ENCODE measurements around the gene MAPKAP1. TPM values are rescaled to one million over a fixed set of nuclear protein-coding genes. Genes with fewer than 3 reads are reported as not detected.

MAPKAP1 gene
- total and polyA plus RNA-seq, 2 experiments from 2014 or later = 68.4 to 98.5 TPM

DNA sequence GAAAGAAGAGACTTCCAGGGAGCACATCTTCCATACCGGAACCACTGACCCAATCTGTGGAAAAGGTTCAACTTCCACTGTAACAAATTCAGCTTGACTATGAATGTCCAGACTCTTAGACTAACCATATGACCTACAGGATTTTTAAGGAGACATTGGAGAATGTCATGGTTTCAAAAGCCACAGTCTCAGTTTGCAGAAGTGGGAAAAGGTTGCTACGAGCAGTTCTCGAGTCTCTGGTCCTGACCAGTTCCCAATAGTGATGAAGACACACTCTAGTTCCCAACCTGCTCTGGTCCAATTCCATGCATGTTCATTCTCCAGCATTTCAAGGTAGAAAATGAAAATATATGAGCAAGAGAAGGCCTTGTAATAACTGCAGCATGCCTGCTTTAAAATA, 158.0 kb downstream of the MAPKAP1 start:
- ATAC-seq (no peak), DNase-seq (ENCODE audit: low spot score) (no peak)
- Mint-ChIP-seq H3K27me3 (ENCODE audit: insufficient read depth, low read depth, poor library complexity) (peaks cover 2% of the 10 kb centered on the region), H3K36me3 (ENCODE audit: low read depth) (peaks cover under 1% of the 10 kb centered on the region; the same call in 1 of the 3 replicates), H3K4me1 (peaks cover 23% of the 10 kb centered on the region; the same call in 2 of the 3 replicates), H3K4me3 (no peak overlapping the region), H3K9me3 (no peaks in the 10 kb centered on the region), H3K27ac (no peak overlapping the region)
- no peaks in the 10 kb centered on the region for H3K9me2 ChIP-seq (ENCODE audit: insufficient read depth)
- peaks cover 5% of the 10 kb centered on the region for H3K79me2 ChIP-seq (replicated peaks; ENCODE audit: insufficient read depth)
- no peak overlapping the region for H3K4me3 ChIP-seq
- peaks cover 11% of the 10 kb centered on the region for H4K20me1 ChIP-seq (replicated peaks; ENCODE audit: insufficient read depth)
- no peak overlapping the region for H3K4me2 ChIP-seq
- 0 out of 2 replicates have a peak, but pooled peaks cover 7% of the 10 kb centered on the region for H3K4me1 ChIP-seq (ENCODE audit: insufficient read depth)
- H3K36me3 ChIP-seq (ENCODE audit: insufficient read depth) = no peaks in the 10 kb centered on the region
- H2AFZ ChIP-seq = no peak overlapping the region
- H3K27me3 ChIP-seq (ENCODE audit: insufficient read depth) = no peaks in the 10 kb centered on the region
- H3F3A ChIP-seq (replicated peaks; ENCODE audit: low read depth) = no peaks in the 10 kb centered on the region
- TF ChIP-seq POLR2AphosphoS5 (IDR thresholded peaks at IDR 0.05; ENCODE audit: low read depth) = no peak
- no peak for TF ChIP-seq EZH2 (IDR thresholded peaks at IDR 0.05; ENCODE audit: low read depth, unreplicated experiment)
- TF ChIP-seq, protein P1, sequence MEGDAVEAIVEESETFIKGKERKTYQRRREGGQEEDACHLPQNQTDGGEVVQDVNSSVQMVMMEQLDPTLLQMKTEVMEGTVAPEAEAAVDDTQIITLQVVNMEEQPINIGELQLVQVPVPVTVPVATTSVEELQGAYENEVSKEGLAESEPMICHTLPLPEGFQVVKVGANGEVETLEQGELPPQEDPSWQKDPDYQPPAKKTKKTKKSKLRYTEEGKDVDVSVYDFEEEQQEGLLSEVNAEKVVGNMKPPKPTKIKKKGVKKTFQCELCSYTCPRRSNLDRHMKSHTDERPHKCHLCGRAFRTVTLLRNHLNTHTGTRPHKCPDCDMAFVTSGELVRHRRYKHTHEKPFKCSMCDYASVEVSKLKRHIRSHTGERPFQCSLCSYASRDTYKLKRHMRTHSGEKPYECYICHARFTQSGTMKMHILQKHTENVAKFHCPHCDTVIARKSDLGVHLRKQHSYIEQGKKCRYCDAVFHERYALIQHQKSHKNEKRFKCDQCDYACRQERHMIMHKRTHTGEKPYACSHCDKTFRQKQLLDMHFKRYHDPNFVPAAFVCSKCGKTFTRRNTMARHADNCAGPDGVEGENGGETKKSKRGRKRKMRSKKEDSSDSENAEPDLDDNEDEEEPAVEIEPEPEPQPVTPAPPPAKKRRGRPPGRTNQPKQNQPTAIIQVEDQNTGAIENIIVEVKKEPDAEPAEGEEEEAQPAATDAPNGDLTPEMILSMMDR (conservative IDR thresholded peaks at IDR 0.05; ENCODE audit: low read depth in 2 of 2) = no peak
- no peak for TF ChIP-seq EZH2phosphoT487 (IDR thresholded peaks at IDR 0.05; ENCODE audit: unreplicated experiment)
- H3K27ac ChIP-seq (ENCODE audit: low read depth) = no peak overlapping the region

DNA sequence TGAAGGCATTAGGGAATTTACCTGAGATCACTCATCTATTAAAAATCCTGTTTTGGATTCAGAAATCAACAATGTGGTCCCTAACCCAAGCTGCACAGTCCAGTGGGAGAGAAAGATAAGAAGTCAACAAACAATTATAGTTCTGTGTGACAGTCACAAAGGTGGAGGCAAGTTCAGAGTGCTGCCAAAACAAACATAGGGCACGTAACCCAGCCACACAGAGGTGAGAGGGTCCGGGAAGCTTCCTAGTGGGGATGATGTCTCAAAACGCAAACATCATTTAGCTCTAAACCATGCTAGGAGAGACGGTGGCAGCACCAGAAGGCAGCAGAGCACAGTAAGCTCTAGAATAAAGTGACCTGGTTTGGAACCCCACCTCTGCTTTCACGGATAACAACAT, 158.9 kb downstream of the MAPKAP1 start:
- Histone ChIP-seq H3F3A (replicated peaks; ENCODE audit: low read depth) (no peaks in the 10 kb centered on the region), H3K4me1 (ENCODE audit: insufficient read depth) (0 out of 2 replicates have a peak, but pooled peaks cover 7% of the 10 kb centered on the region), H3K4me3 (no peak overlapping the region), H3K36me3 (ENCODE audit: insufficient read depth) (no peaks in the 10 kb centered on the region), H3K27me3 (ENCODE audit: insufficient read depth) (no peaks in the 10 kb centered on the region), H3K27ac (ENCODE audit: low read depth) (no peak overlapping the region), H2AFZ (no peak overlapping the region), H4K20me1 (replicated peaks; ENCODE audit: insufficient read depth) (peaks cover 11% of the 10 kb centered on the region), H3K79me2 (replicated peaks; ENCODE audit: insufficient read depth) (peaks cover 5% of the 10 kb centered on the region), H3K9me2 (ENCODE audit: insufficient read depth) (no peaks in the 10 kb centered on the region), H3K4me2 (no peak overlapping the region)
- Mint-ChIP-seq H3K27me3 (ENCODE audit: insufficient read depth, low read depth, poor library complexity) (no peaks in the 10 kb centered on the region), H3K4me1 (peaks cover 23% of the 10 kb centered on the region; the same call in 2 of the 3 replicates), H3K36me3 (ENCODE audit: low read depth) (no peaks in the 10 kb centered on the region), H3K27ac (no peak overlapping the region), H3K4me3 (no peak overlapping the region), H3K9me3 (no peaks in the 10 kb centered on the region)
- no peak for ATAC-seq
- TF ChIP-seq EZH2phosphoT487 (IDR thresholded peaks at IDR 0.05; ENCODE audit: unreplicated experiment) = no peak
- no peak for TF ChIP-seq JUNB (IDR thresholded peaks at IDR 0.05; ENCODE audit: unreplicated experiment)
- TF ChIP-seq, protein P2, sequence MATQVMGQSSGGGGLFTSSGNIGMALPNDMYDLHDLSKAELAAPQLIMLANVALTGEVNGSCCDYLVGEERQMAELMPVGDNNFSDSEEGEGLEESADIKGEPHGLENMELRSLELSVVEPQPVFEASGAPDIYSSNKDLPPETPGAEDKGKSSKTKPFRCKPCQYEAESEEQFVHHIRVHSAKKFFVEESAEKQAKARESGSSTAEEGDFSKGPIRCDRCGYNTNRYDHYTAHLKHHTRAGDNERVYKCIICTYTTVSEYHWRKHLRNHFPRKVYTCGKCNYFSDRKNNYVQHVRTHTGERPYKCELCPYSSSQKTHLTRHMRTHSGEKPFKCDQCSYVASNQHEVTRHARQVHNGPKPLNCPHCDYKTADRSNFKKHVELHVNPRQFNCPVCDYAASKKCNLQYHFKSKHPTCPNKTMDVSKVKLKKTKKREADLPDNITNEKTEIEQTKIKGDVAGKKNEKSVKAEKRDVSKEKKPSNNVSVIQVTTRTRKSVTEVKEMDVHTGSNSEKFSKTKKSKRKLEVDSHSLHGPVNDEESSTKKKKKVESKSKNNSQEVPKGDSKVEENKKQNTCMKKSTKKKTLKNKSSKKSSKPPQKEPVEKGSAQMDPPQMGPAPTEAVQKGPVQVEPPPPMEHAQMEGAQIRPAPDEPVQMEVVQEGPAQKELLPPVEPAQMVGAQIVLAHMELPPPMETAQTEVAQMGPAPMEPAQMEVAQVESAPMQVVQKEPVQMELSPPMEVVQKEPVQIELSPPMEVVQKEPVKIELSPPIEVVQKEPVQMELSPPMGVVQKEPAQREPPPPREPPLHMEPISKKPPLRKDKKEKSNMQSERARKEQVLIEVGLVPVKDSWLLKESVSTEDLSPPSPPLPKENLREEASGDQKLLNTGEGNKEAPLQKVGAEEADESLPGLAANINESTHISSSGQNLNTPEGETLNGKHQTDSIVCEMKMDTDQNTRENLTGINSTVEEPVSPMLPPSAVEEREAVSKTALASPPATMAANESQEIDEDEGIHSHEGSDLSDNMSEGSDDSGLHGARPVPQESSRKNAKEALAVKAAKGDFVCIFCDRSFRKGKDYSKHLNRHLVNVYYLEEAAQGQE (IDR thresholded peaks at IDR 0.05; ENCODE audit: unreplicated experiment) = no peak
- no peak for TF ChIP-seq CREB1 (CRISPR knock-in tag; IDR thresholded peaks at IDR 0.05; ENCODE audit: low read depth)
- no peak for TF ChIP-seq ZNF114 (CRISPR knock-in tag; IDR thresholded peaks at IDR 0.05)
- TF ChIP-seq ZNF331 (CRISPR knock-in tag; IDR thresholded peaks at IDR 0.05; ENCODE audit: low read depth) = no peak
- TF ChIP-seq, protein P3, sequence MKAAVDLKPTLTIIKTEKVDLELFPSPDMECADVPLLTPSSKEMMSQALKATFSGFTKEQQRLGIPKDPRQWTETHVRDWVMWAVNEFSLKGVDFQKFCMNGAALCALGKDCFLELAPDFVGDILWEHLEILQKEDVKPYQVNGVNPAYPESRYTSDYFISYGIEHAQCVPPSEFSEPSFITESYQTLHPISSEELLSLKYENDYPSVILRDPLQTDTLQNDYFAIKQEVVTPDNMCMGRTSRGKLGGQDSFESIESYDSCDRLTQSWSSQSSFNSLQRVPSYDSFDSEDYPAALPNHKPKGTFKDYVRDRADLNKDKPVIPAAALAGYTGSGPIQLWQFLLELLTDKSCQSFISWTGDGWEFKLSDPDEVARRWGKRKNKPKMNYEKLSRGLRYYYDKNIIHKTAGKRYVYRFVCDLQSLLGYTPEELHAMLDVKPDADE (IDR thresholded peaks at IDR 0.05) = no peak
- TF ChIP-seq STAT1 (IDR thresholded peaks at IDR 0.05; ENCODE audit: unreplicated experiment) = no peak
- no peak for DNase-seq (ENCODE audit: low spot score)

Measured in GM23338 (cell line).